ENCODE results near the gene RYR3.

The RYR3 gene

DNA sequence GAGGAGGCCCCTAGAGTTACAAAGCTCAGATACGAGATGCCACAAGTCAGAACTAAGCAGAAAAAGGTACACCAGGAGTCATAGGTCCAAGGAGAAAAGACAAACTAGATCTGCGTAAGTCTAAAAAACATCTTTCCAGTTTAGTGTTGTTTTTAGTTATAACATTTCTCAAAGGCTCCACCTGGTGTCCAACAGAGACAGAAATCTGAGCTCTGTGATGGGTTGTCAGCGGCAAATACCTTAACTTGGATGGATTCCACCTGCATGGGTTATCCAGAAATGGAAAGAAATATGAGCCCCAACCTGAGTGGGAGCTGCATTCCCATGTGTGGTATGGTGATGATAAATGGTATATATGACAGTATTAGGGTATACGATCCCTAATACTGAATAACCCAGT lies 418.9 kb downstream of the RYR3 start:
- DNase-seq, result peak; percentile 1 to 43 (median 15)

DNA sequence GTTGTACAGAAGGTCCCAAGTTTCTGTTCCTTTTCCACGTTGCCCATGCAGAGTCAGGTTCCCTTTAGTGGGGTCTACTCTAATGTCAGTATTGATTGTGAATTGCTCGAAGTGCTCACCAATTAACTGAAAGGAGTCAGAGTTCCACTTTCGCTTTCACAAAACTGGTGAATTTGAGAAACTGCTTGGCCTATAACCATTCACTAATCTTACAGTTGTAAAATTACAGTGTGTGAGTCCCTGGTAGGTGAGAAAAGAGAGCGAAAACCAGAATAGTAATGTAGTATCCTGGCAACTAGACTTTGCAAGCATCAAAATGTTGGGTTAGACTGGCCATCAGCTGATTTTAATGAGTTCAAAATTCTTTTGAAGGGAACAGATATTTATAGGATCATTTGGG lies 420.0 kb downstream of the RYR3 start:
- DNase-seq, result no peak

DNA sequence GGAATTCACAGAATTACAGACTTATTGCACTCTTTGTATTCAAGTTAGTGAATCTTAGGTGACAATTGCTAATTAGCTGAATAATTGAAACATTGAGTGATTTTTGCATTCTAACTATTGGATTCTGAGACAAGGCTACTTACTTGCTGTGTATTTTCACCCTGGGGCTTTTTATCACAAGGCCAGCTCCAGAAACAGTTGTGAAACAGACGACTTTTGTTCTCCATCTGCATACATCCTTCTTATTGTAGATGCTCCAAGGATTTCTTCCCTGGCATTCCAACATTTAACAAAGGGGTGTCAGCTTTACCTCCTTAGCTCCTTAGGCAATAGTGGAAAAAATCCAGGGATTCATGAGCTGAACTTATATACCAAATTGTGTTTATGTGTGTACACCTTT lies 424.4 kb downstream of the RYR3 start:
- peak in 1 of 3 experiments; percentile 60 for DNase-seq

DNA sequence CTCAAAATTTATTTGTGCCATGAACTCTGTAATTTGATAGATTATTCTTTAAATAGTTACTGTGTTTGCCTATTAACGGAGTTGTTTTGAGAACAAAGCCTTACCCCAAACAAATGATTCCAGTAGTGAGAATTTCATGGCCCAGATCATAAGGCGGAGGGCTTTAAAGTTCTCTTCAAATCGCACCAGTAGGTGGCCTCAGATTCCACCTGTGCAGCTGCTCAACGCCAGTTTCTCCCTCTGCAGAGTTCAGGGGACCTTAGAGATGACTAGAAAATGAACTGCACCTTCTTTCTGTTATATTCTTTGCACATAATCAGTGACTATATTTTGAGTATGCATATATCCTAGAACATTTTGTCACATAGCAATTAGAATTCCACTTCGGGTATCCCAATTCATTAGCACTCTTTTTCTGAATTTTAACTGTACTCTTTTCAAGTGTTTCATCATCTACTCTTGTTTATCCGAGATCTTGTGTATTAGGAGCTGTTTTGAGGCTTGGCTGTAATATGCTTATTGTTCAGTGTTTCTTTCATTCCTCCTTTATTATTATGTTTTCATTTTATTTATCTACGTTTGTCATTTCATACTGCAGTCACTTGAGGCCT lies 425.0 kb downstream of the RYR3 start:
- peak; percentile 35 to 87 (median 58) for DNase-seq

DNA sequence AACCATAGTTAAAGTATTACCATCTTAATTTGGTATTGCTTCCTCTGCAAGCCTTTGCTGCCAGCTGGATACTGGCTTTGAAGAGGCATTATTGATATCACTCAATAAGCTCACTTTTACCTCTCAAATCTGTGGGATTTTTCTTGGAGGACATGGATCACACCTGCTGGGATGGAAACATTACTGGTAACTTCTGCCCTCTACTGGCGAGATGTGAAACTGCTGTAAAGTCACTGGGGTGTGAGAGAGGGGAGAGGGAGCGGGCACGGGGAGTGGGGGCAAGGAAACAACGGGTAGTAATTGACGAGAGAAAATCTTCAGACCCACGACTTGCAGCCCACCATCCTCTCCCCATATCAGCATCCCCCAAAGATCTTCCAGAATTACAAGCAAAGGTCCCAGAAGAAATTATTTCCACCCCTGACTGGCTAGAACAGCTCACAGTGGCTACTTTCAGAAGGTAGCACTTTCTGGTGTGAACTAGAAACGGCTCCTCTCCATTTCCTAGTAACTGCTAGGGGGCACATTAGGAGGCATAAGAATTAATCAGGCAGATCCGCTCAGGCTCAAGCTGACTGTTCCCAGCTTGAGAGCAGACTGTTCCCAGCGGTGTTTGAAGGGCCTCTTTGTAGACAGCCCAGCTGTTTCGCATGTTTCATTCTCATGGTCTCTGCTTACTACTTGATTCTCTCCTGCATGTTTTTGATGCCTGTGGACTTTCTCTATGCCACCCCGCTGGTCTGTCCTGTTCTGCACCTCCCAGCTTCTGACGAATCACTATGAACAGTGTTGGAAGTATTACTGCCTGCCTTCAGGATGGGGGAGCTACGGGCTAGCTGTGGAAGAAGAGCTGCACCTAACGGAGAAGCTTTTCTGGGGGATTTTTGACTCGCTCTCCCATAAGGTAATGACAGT lies 427.2 kb downstream of the RYR3 start:
- peak; percentile 29 to 80 (median 53) for DNase-seq

DNA sequence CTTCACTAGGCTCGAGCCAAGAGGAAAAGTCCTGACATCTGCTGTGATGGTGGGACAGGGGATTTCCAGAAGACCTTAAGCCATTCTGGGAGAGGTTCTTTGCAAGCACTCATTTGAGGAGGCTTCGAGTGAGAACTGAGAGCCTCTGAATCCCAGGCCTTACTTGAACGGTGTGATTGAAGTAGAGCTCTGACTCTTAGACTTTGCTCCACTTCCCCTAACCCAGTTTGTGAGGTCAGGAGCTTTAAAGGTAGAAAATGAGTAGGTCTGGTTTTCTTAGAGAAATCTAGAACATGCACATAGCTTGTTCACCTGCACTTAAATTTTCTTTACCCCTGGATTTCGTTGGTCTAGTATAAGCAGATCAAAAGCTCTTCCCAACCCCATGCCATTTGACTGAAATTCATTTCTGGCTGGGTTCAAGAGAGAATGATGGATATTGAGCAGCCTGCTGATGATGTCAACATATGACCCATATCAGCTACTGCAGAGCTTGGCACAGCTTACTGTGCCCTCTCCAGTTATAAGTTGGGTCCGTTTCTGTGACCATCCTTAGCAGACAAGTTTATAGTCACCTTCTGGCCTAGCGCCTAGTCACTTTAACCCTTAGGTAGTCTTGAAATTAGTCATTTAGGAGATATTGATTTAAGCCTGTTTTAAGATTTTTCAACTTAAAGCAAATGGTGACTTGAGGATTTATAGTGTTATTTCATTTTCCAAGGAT lies 428.3 kb downstream of the RYR3 start:
- no peak for DNase-seq

DNA sequence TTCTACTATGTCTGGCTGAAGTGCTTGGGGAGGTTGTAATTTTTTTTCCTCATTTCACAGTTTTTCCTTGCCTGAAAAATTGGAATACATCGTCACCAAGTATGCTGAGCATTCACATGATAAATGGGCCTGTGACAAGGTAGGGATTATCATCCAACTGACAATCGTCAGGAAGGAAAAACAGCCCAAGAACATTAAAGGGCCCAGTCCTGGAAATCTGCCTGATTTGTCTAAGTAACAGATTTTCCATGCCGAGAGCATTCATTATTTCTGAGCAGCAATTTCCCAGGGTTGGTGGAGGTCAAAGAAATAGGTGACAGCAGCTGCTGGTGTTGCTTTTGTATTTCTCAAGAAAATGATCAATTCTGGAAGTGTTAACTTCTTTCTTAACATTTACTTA lies 431.5 kb downstream of the RYR3 start:
- DNase-seq, result no peak

DNA sequence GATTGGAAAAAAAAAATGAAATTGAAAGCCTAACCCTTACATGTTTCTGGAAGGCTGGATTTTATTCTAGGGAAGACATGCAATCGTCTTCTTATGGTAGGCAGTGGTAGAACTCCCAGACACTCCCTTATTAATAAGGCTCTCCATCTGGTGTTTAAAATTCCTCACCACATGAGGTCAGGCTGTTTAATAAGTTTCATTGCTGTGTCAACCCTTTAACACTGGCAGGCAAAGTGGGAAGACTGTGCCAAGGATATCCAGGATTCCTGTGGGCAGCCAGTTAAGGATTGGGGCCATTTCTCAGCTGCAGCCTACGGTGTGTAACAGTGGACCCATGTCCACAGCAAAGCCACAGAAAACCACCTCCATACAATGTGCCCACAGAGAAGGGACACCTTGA lies 432.0 kb downstream of the RYR3 start:
- DNase-seq, result no peak

DNA sequence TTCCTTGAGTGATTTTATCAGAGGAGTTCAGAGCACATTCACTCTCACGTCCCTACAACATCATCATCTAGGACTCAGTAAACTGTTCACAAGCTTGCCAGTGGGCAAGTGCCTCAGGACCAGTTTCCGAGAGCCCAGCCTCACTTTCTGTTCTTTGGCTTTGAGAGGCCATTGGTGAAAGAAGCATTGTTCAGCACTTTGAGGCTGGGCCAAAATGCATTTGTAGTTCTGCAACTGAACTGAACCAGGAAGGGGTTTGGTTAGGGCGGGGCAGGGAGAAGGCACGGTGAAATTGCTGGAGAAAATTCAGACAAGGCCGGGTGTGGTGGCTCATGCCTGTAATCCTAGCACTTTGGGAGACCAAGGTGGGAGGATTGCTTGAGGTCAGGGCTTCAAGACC lies 435.4 kb downstream of the RYR3 start:
- no peak for DNase-seq

DNA sequence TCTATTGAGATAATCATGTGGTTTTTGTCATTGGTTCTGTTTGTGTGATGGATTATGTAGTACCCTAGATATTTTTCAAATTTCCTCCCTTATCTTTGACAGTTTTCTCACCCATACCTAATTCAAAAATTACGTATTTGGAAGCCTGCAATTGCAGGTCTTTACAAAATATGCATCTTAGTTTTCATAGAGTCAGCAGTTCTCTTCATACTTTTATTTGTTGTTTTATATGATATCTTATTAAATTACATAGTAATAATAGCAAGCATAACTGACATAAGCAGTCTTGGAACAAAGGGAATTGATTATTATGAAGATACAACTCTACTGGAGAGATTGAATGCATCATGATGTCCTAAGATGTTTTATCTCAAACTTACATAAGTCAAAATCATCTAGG lies 442.2 kb downstream of the RYR3 start:
- DNase-seq, result no peak

DNA sequence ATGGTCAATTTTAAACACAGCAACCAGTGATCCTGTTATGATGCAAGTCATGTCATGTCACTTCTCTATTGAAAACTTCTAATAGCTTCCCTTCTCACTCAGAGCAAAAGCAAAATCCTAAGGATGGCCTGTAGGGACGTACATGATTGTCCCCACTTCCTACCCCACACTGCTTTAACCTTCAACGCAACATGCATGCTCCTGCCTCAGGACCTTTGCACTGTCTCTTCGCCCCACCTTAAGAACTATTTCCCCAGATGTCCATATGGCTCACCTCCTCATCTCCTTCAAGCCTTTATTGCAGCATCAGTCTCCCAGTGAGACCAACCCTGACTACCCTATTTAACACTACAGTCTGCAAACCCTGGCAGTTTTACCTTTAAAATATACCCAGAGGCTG lies 443.5 kb downstream of the RYR3 start:
- DNase-seq, result no peak

DNA sequence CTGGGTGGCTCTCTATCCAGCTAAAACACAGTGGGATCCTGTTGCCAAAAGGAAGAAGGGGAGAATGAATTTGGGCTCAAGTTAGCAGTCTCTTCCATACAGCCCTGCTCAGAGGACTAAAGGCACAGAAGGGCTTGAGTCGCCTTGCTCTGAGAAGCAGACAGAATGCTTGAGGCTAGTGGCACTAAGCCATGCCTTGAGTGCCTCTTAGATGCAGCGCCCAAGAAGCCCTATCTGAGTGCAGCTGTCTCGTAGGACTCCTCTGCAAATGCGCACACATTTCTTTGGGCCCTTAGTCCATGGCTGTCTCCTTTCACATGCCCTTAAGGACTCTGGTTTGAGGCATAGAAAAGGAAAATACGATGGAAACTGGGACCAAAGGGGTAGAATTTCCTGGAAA lies 446.2 kb downstream of the RYR3 start:
- DNase-seq, result no peak

DNA sequence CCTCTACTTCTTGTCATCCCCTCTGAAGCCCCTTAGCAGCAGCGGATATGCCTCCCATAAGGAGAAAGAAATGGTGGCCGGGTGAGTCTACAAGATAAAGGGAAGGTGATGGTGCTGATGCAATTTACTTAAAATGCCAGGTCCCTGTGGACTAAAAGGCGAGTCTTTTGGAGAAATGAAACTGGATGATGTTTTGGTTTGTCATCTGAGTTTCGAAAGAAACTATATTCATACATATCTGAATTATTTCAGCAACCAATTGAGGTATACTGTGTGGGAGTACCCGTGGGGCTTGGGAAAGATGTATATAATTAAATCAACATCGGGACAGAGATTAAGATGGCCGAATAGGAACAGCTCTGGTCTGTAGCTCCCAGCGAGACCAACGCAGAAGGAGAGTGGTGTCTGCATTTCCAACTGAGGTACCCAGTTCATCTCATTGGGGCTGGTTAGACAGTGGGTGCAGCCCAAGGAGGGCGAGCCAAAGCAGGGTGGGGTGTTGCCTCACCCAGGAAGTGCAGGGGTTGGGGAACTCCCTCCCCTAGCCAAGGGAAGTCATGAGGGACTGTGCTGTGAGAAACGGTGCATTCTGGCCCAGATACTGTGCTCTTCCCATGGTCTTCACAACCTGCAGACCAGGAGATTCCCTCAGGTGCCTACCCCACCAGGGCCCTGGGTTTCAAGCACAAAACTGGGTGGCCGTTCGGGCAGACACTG lies 446.9 kb downstream of the RYR3 start:
- no peak for DNase-seq

DNA sequence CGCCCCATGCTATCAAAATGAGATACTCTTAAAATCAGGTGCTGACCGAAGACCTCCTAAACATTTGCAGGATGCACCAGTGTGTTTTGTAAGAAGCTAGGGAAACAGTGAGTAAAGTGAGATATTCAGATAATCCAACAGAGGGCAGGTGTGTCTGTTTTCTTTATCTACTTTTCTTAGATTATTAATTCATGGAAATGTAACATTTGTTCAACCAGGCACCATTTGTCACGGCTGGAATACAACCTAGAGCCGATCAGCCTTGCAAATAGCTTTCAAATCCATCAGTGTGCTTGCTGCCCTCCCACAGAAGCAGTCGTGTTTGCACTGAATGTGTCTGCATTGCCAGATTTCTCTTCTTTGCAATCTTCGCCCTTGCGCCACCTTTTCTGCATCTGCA lies 455.6 kb downstream of the RYR3 start:
- no peak for DNase-seq

DNA sequence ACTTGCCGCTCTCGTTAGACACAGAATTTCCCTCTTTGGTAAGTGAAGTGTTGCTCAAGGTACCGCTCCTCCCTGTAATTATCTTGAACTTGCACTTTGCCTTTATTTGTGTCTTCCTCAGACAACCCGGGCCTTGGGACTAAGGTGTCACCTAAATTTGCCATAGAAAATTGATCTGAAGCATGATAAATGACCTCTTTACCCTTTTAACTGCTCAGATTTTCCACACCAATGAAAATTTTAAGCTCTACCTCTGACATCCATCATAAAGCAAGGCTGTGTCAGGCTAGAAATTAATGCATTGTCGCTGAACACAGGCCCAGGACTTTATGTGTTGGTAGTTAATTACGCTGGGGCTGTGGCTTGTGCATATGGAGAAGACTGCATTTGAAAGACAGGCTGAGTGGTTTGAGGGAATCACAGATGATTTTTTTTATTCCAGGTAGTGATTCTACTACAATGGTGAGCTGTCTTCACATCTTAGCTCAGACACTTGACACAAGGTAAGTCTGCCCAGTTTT lies 458.0 kb downstream of the RYR3 start:
- peak in 2 of 3 experiments; percentile 37 to 43 for DNase-seq

DNA sequence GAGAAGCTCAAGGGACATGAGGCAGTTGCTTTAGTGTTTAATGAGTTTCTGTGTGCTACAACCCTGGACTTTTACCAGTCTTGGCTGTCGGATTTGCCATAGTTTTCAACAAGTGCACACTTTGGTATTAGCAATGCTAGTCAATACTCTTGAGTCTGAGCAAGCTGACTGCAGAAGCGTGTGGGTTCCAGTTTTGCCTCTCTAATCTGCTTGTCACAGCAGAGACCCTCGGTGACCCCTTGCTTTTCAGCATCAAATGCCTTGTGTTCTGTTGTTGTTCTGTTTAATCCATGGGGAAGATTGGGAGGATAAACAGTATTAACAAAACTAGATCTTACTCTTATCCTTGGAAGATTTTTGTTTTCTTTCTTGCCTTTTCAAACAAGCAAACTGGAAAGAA lies 463.2 kb downstream of the RYR3 start:
- DNase-seq, result no peak

DNA sequence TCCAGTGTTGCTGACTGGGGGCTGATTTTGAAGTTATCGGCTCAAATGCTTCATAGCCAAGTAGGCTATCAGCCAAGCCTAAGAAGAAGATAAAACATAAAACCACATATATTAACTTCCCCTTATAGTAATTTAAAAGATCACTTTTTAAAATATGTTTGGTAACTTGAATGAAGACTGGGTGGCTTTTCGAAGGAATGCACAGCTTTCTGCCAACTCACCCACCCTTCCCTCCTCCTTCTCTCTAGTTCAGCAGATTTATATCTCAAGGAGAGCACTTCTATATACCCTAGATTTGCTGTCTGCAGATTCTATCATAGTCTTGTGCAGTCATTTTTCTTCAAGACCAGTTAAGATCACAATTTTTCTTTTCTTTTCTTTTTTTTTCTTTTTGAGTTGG lies 468.1 kb downstream of the RYR3 start:
- no peak for DNase-seq

DNA sequence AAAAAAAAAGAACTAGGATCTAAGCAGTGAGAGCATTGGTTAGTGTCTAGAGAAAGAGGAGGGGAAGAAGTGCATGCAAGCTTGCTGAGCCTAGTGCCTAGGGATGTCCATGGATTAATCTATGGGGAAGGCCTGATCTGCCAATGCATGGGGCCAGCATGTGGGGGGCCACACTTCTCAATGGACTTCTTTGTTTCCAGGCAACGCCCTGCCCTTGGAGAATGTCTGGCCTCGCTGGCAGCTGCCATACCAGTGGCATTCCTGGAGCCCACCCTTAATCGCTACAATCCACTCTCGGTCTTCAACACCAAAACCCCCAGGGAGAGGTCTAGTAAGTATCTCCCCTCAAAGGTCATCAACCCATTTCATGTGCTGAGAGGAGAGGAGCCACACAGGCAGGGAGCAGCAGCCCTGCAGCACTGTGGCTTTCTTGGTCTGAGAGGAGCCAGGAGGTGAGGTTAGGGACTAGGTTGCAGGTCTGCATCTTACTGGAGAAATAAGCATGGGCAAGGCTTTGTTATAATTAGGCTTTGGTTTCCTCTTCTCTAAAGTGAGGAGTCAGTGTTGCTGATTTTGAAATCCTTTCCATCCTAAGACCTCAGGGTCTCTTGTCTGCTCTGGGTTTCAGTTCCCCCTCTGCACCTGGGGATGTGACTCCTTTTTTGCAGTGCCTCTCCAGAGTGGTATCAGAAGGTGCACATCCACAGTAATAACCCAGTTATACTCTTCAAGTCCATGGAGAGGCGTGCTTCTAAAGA lies 469.4 kb downstream of the RYR3 start:
- DNase-seq, result no peak

DNA sequence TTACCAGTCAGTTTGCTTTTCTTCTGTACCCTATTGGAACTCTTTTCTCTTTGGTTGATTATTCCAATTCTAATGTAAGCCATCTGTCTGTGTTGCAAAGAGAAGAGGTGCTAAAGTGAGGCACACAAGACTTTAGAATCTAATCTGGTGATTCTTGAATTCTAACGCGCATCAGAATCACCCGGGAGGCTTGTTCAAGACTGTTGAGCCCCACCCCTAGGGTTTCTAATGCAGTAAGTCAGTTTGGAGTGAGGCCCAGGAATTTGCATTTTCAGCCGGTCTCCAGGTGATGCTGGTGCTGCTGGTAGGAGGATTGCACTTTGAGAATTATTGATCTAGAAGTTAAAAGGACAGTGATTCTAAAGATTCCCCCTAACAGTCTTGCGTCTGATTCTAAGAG lies 472.2 kb downstream of the RYR3 start:
- DNase-seq, result no peak

DNA sequence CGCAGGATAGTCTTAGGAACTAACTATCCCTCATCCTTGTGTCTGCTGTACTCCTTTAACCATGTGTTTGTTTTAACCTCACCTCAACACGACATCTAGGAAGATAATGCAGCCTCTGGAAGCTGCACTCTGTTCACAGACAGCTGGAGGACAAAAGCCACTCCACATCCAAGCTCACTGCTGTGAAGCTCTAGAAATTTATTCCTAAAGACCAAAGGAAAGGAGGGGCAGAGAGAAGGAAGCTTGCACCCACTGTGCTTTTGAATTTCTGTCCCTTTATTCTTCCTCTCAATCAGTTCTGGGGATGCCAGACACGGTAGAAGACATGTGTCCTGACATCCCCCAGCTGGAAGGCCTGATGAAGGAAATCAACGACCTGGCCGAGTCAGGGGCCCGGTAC lies 474.6 kb downstream of the RYR3 start:
- no peak for DNase-seq

DNA sequence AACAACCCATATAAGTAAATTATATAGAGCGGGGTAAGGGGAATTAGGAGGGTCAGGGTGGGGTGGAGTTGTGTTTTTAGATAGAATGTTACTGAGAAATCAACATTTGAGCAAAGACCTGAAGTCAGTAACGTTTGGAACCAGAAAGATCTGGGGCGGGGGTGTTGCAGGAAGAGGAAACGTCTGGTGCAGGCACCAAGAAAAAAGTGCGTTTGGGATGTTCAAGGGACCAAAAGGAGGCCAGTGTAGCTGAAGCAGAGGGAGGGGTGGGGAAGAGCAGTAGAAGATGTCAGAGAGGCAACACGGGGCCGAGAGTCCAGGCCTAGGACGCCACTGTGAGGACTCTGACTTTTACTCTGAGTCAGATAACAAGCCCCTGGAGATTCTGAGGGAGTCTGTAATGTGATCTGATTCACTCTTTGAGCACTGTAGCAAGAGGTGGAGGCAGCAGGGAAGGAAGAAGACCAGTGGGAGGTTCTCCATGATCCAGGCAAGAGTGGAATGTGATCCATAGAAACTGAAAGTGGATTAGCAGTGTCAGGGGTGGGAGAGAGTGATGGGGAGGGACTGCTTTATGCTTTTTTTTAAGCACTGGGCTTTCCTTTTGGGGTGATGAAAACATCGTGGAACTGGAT lies 478.3 kb downstream of the RYR3 start:
- DNase-seq, result peak in 1 of 3 experiments; percentile 44

DNA sequence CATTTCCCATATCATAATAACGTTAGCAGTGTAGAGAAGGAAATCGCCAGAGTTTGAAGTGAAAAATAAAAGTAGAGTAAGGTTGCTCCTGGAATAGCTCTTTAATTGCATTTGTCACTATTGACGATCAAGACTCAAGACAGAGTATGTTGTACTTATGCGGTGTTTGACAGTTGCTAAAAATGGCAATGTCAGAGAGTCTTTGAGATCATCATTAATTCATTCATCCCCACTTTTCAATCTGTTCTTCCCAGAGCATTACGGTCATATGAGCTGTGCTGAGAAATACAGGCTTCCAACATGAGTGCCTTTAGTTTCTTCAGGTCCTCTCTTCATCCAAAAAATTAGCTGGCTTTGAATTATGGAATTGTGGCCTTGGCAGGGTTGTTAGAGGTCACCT lies 483.7 kb downstream of the RYR3 start:
- no peak for DNase-seq
